Bronchial epithelial cell (primary cell): ENCODE data around the gene COL23A1. TPM values are rescaled to one million over a fixed set of nuclear protein-coding genes. Genes with fewer than 3 reads are reported as not detected.

Experiments used
- DNase-seq: peaks from one replicate; pipeline ENCODE4 v3.0.0-alpha.2; 2010; ENCODE audit warnings: low read depth
- FAIRE-seq: peaks from 2 replicates; lab custom pipeline; 2011; peaks lifted over from hg19 to GRCh38; lab: Jason Lieb, UNC
- H3K27me3 ChIP-seq: 2 replicates; pipeline ENCODE4 v1.5.1; 2011; ENCODE audit warnings: low read length; ENCODE audit not compliant: control insufficient read depth, insufficient read depth
- H3K36me3 ChIP-seq: 2 replicates; pipeline ENCODE4 v1.5.1; 2011; ENCODE audit warnings: low read length; ENCODE audit not compliant: control insufficient read depth, insufficient read depth
- H3K4me3 ChIP-seq: 2 replicates; pipeline ENCODE4 v1.5.1; 2011; ENCODE audit warnings: mild to moderate bottlenecking, low read depth, low read length, control low read depth
- CTCF ChIP-seq: IDR thresholded peaks from 2 replicates; pipeline ENCODE4 v1.5.1; 2011; ENCODE audit warnings: mild to moderate bottlenecking, moderate library complexity, low read length, control low read depth, inconsistent platforms; ENCODE audit not compliant: insufficient read depth, severe bottlenecking
- total RNA-seq: library from RNA; depleted of rRNA; stranded (reverse); fragments of >200 nt; gene quantifications from 2 replicates; pipeline ENCODE4 v1.2.1, GENCODE V29; 2014

COL23A1 gene
- total RNA-seq, 1 donor from 2014 or later = 0.26 TPM

- Histone ChIP-seq H3K27me3 (no peaks in the 10 kb centered on the region), H3K4me3 (no peak overlapping the region), H3K36me3 (peaks cover 26% of the 10 kb centered on the region)
- DNase-seq (no peak), FAIRE-seq (no peak)
- TF ChIP-seq CTCF = no peak
Measured at GRCh38 chr5:178216088-178216534, 374.1 kb downstream of the COL23A1 start.

GRCh38 chr5:178215280-178216002, 374.8 kb downstream of the COL23A1 start:
- Histone ChIP-seq H3K36me3 (peaks cover 28% of the 10 kb centered on the region), H3K4me3 (no peak overlapping the region), H3K27me3 (no peaks in the 10 kb centered on the region)
- TF ChIP-seq CTCF = no peak
- FAIRE-seq (no peak), DNase-seq (no peak)

GRCh38 chr5:178214160-178214803, 375.9 kb downstream of the COL23A1 start:
- H3K36me3 ChIP-seq = peaks cover 34% of the 10 kb centered on the region
- FAIRE-seq = no peak
- DNase-seq = no peak
- TF ChIP-seq CTCF = no peak
- no peaks in the 10 kb centered on the region for H3K27me3 ChIP-seq
- no peak overlapping the region for H3K4me3 ChIP-seq

GRCh38 chr5:178213748-178214151, 376.4 kb downstream of the COL23A1 start:
- H3K36me3 ChIP-seq = peaks cover 38% of the 10 kb centered on the region

GRCh38 chr5:178213003-178213461, 377.2 kb downstream of the COL23A1 start:
- DNase-seq = no peak
- no peak for TF ChIP-seq CTCF
- no peak overlapping the region for H3K4me3 ChIP-seq
- no peaks in the 10 kb centered on the region for H3K27me3 ChIP-seq
- FAIRE-seq = no peak
- peaks cover 38% of the 10 kb centered on the region for H3K36me3 ChIP-seq

More at GRCh38 chr5:178213748-178214151, 376.4 kb downstream of the COL23A1 start:
- TF ChIP-seq CTCF = no peak
- FAIRE-seq (no peak), DNase-seq (no peak)
- H3K27me3 ChIP-seq = no peaks in the 10 kb centered on the region
- no peak overlapping the region for H3K4me3 ChIP-seq
